ENCODE results near the gene LRRC37B. TPM values are rescaled to one million over a fixed set of nuclear protein-coding genes. Genes with fewer than 3 reads are reported as not detected.

LRRC37B gene
- total and polyA plus RNA-seq, 2 of the 13 experiments (the other 11 are each of a cell fraction or from before 2014, with no cell fraction given) = 8.7 to 8.8 TPM

GRCh38 chr17:32016231-32016630 lies 9.0 kb downstream of the LRRC37B start (continued):
- TF ChIP-seq ZNF646 (CRISPR knock-in tag; IDR thresholded peaks at IDR 0.05) (no peak), ZBTB25 (CRISPR knock-in tag; IDR thresholded peaks at IDR 0.05) (no peak), KLF12 (CRISPR knock-in tag; IDR thresholded peaks at IDR 0.05; ENCODE audit: borderline replicate concordance) (no peak), SP140L (CRISPR knock-in tag; IDR thresholded peaks at IDR 0.05; ENCODE audit: borderline replicate concordance) (no peak), TFDP2 (CRISPR knock-in tag; IDR thresholded peaks at IDR 0.05) (no peak)

All from HepG2 (cell line).